ENCODE measurements around the gene NEK10. TPM values are rescaled to one million over a fixed set of nuclear protein-coding genes. Genes with fewer than 3 reads are reported as not detected.

Gene NEK10
- total and polyA plus RNA-seq, 2 of the 13 experiments (the other 11 are each of a cell fraction or from before 2014, with no cell fraction given) = 2.8 to 14.2 TPM

DNA sequence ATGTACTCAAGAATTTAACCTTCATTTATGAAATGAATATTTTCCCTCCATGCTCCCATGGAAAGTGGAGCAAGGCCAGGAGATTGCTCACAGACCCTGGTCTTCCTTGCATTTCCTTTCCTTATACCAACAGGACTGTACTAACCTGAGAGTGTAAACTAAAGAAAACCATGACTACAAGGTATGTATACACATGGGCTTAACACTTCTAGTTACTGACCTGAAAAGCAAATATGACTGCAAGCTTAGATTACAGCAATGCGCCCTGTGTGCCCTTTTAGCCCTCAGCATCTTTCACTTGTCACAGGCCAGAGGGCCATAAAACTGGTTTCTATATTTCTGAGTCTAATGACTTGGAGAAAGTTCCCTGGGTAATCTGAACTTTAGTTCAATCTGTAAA is 52.1 kb downstream of the NEK10 start (continued):
- TF ChIP-seq CENPT (CRISPR knock-in tag; IDR thresholded peaks at IDR 0.05; ENCODE audit: low read depth) (no peak), SP5 (CRISPR knock-in tag; IDR thresholded peaks at IDR 0.05; ENCODE audit: borderline replicate concordance, low read depth) (no peak), MEIS1 (CRISPR knock-in tag; IDR thresholded peaks at IDR 0.05; ENCODE audit: borderline replicate concordance) (0 out of 2 replicates have a peak, but pooled peaks have one; percentile 38), ZNF432 (CRISPR knock-in tag; IDR thresholded peaks at IDR 0.05; ENCODE audit: borderline replicate concordance) (no peak), ZNF775 (CRISPR knock-in tag; IDR thresholded peaks at IDR 0.05; ENCODE audit: borderline replicate concordance) (no peak), FLYWCH1 (CRISPR knock-in tag; IDR thresholded peaks at IDR 0.05) (no peak), NFKB2 (CRISPR knock-in tag; IDR thresholded peaks at IDR 0.05; ENCODE audit: borderline replicate concordance) (no peak), SALL1 (CRISPR knock-in tag; IDR thresholded peaks at IDR 0.05) (peak; percentile 70; the same call in 1 of the 2 replicates), ESRRA (CRISPR knock-in tag; IDR thresholded peaks at IDR 0.05; ENCODE audit: low read depth) (no peak)
- TF ChIP-seq, protein P1, sequence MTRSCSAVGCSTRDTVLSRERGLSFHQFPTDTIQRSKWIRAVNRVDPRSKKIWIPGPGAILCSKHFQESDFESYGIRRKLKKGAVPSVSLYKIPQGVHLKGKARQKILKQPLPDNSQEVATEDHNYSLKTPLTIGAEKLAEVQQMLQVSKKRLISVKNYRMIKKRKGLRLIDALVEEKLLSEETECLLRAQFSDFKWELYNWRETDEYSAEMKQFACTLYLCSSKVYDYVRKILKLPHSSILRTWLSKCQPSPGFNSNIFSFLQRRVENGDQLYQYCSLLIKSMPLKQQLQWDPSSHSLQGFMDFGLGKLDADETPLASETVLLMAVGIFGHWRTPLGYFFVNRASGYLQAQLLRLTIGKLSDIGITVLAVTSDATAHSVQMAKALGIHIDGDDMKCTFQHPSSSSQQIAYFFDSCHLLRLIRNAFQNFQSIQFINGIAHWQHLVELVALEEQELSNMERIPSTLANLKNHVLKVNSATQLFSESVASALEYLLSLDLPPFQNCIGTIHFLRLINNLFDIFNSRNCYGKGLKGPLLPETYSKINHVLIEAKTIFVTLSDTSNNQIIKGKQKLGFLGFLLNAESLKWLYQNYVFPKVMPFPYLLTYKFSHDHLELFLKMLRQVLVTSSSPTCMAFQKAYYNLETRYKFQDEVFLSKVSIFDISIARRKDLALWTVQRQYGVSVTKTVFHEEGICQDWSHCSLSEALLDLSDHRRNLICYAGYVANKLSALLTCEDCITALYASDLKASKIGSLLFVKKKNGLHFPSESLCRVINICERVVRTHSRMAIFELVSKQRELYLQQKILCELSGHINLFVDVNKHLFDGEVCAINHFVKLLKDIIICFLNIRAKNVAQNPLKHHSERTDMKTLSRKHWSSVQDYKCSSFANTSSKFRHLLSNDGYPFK (CRISPR knock-in tag; IDR thresholded peaks at IDR 0.05; ENCODE audit: borderline replicate concordance) = no peak
- TF ChIP-seq, protein P2, sequence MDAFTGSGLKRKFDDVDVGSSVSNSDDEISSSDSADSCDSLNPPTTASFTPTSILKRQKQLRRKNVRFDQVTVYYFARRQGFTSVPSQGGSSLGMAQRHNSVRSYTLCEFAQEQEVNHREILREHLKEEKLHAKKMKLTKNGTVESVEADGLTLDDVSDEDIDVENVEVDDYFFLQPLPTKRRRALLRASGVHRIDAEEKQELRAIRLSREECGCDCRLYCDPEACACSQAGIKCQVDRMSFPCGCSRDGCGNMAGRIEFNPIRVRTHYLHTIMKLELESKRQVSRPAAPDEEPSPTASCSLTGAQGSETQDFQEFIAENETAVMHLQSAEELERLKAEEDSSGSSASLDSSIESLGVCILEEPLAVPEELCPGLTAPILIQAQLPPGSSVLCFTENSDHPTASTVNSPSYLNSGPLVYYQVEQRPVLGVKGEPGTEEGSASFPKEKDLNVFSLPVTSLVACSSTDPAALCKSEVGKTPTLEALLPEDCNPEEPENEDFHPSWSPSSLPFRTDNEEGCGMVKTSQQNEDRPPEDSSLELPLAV (CRISPR knock-in tag; conservative IDR thresholded peaks at IDR 0.05; ENCODE audit: low read depth) = no peak
- TF ChIP-seq, protein P3, sequence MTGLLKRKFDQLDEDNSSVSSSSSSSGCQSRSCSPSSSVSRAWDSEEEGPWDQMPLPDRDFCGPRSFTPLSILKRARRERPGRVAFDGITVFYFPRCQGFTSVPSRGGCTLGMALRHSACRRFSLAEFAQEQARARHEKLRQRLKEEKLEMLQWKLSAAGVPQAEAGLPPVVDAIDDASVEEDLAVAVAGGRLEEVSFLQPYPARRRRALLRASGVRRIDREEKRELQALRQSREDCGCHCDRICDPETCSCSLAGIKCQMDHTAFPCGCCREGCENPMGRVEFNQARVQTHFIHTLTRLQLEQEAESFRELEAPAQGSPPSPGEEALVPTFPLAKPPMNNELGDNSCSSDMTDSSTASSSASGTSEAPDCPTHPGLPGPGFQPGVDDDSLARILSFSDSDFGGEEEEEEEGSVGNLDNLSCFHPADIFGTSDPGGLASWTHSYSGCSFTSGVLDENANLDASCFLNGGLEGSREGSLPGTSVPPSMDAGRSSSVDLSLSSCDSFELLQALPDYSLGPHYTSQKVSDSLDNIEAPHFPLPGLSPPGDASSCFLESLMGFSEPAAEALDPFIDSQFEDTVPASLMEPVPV (CRISPR knock-in tag; IDR thresholded peaks at IDR 0.05) = no peak
- TF ChIP-seq, protein P4, sequence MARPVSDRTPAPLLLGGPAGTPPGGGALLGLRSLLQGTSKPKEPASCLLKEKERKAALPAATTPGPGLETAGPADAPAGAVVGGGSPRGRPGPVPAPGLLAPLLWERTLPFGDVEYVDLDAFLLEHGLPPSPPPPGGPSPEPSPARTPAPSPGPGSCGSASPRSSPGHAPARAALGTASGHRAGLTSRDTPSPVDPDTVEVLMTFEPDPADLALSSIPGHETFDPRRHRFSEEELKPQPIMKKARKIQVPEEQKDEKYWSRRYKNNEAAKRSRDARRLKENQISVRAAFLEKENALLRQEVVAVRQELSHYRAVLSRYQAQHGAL (CRISPR knock-in tag; IDR thresholded peaks at IDR 0.05; ENCODE audit: not compliant biosample characterization) = no peak
- TF ChIP-seq, protein P5, sequence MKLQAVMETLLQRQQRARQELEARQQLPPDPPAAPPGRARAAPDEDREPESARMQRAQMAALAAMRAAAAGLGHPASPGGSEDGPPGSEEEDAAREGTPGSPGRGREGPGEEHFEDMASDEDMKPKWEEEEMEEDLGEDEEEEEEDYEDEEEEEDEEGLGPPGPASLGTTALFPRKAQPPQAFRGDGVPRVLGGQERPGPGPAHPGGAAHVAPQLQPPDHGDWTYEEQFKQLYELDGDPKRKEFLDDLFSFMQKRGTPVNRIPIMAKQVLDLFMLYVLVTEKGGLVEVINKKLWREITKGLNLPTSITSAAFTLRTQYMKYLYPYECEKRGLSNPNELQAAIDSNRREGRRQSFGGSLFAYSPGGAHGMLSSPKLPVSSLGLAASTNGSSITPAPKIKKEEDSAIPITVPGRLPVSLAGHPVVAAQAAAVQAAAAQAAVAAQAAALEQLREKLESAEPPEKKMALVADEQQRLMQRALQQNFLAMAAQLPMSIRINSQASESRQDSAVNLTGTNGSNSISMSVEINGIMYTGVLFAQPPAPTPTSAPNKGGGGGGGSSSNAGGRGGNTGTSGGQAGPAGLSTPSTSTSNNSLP (IDR thresholded peaks at IDR 0.05; ENCODE audit: low read depth, low read length) = peak; percentile 69; the same call in 1 of the 2 replicates
- TF ChIP-seq, protein P6, sequence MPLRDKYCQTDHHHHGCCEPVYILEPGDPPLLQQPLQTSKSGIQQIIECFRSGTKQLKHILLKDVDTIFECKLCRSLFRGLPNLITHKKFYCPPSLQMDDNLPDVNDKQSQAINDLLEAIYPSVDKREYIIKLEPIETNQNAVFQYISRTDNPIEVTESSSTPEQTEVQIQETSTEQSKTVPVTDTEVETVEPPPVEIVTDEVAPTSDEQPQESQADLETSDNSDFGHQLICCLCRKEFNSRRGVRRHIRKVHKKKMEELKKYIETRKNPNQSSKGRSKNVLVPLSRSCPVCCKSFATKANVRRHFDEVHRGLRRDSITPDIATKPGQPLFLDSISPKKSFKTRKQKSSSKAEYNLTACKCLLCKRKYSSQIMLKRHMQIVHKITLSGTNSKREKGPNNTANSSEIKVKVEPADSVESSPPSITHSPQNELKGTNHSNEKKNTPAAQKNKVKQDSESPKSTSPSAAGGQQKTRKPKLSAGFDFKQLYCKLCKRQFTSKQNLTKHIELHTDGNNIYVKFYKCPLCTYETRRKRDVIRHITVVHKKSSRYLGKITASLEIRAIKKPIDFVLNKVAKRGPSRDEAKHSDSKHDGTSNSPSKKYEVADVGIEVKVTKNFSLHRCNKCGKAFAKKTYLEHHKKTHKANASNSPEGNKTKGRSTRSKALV (CRISPR knock-in tag; IDR thresholded peaks at IDR 0.05) = no peak

Data from HepG2 (cell line).